ENCODE data around the gene ARMH1. TPM values are rescaled to one million over a fixed set of nuclear protein-coding genes. Genes with fewer than 3 reads are reported as not detected.
"Not testable (repeated sequence)": the region's sequence is repeated elsewhere in the genome, so short reads cannot be mapped to it uniquely, and the experiment has no call there.

ARMH1 gene
- total RNA-seq, 1 experiment from 2014 or later, result 0.65 TPM

GRCh38 chr1:44696789-44697345, 22.4 kb downstream of the ARMH1 start:
- Mint-ChIP-seq H3K4me1 (ENCODE audit: insufficient read depth, unreplicated experiment) (peaks cover 6% of the 10 kb centered on the region), H3K9me3 (ENCODE audit: unreplicated experiment) (no peaks in the 10 kb centered on the region), H3K27ac (ENCODE audit: low read depth, unreplicated experiment) (no peak overlapping the region), H3K27me3 (ENCODE audit: insufficient read depth, unreplicated experiment) (no peaks in the 10 kb centered on the region), H3K4me3 (ENCODE audit: unreplicated experiment) (no peak overlapping the region), H3K36me3 (ENCODE audit: insufficient read depth, unreplicated experiment) (no peaks in the 10 kb centered on the region)
- CTCF ChIA-PET, result interaction anchor here (0.9 kb wide), 1 partner anchor 102 kb away, joined by 3 read pairs; no protein-coding TSS in a partner anchor
- intact Hi-C loops (cut with micrococcal nuclease), result no loop called here
- BruUV-seq (replicated peaks), result no TSS peak
- TF ChIP-seq CTCF (IDR thresholded peaks at IDR 0.05; ENCODE audit: unreplicated experiment), result no peak
- no peak for DNase-seq (ENCODE audit: unreplicated experiment)
- POLR2A ChIA-PET, result interaction anchor here (1.3 to 2.5 kb wide), 2 partner anchors 13 to 25 kb away, joined by 3 to 8 read pairs; no protein-coding TSS in a partner anchor

- POLR2A ChIA-PET, result interaction anchor here (0.7 kb wide), 1 partner anchor 343 kb away, joined by 3 read pairs; no protein-coding TSS in a partner anchor
- BruUV-seq (replicated peaks), result no TSS peak
- no peak overlapping the region for H3K4me3 Mint-ChIP-seq (ENCODE audit: unreplicated experiment)
- H3K9me3 Mint-ChIP-seq (ENCODE audit: unreplicated experiment), result no peaks in the 10 kb centered on the region
- TF ChIP-seq CTCF (IDR thresholded peaks at IDR 0.05; ENCODE audit: unreplicated experiment), result no peak
- no peak overlapping the region for H3K27ac Mint-ChIP-seq (ENCODE audit: low read depth, unreplicated experiment)
- CTCF ChIA-PET, result interaction anchor here (0.5 kb wide), 1 partner anchor 15 kb away, joined by 4 read pairs; no protein-coding TSS in a partner anchor
- no peak for DNase-seq (ENCODE audit: unreplicated experiment)
- H3K36me3 Mint-ChIP-seq (ENCODE audit: insufficient read depth, unreplicated experiment), result no peaks in the 10 kb centered on the region
- no peaks in the 10 kb centered on the region for H3K27me3 Mint-ChIP-seq (ENCODE audit: insufficient read depth, unreplicated experiment)
- H3K4me1 Mint-ChIP-seq (ENCODE audit: insufficient read depth, unreplicated experiment), result peaks cover 12% of the 10 kb centered on the region
- intact Hi-C loops (cut with micrococcal nuclease), result no loop called here
These were observed 23.6 kb downstream of the ARMH1 start for GRCh38 chr1:44698138-44698537.

GRCh38 chr1:44699375-44699774, 24.9 kb downstream of the ARMH1 start:
- POLR2A ChIA-PET, result not testable (repeated sequence)
- CTCF ChIA-PET, result interaction anchor here (0.6 kb wide), 1 partner anchor 781 kb away, joined by 5 read pairs; no protein-coding TSS in a partner anchor

DNA sequence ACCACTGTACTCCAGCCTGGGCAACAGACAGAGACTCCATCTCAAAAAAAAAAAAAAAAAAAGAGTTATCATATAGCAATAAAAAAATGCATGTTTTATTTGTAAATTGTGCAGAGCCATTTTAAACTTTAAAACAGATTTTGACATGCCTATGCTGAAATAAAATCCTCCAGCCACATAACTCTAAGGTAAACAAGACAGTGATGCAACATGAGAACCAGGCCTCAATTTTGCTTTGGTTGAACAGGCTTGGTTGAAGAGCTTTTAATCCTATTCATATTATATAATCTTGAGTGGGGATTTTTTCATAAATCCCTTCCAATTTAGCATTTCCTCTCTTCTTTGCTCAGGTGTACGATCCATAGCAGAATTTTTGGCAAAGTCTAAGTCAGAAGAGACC, 26.1 kb downstream of the ARMH1 start:
- CTCF ChIA-PET, result interaction anchor here (0.7 kb wide), 1 partner anchor 543 kb away, joined by 4 read pairs; no protein-coding TSS in a partner anchor
- POLR2A ChIA-PET, result interaction anchor here (0.7 to 1.2 kb wide), 2 partner anchors 26 to 65 kb away, joined by 3 read pairs; partner anchors contain the start of genes ARMH1 and TMEM53
- Mint-ChIP-seq H3K9me3 (ENCODE audit: unreplicated experiment) (no peaks in the 10 kb centered on the region), H3K27ac (ENCODE audit: low read depth, unreplicated experiment) (no peak overlapping the region), H3K4me1 (ENCODE audit: insufficient read depth, unreplicated experiment) (peaks cover 6% of the 10 kb centered on the region), H3K27me3 (ENCODE audit: insufficient read depth, unreplicated experiment) (no peaks in the 10 kb centered on the region), H3K36me3 (ENCODE audit: insufficient read depth, unreplicated experiment) (no peaks in the 10 kb centered on the region), H3K4me3 (ENCODE audit: unreplicated experiment) (no peak overlapping the region)
- TF ChIP-seq CTCF (IDR thresholded peaks at IDR 0.05; ENCODE audit: unreplicated experiment), result no peak
- BruUV-seq (replicated peaks), result no TSS peak
- intact Hi-C loops (cut with micrococcal nuclease), result no loop called here
- no peak for DNase-seq (ENCODE audit: unreplicated experiment)

More at GRCh38 chr1:44699375-44699774, 24.9 kb downstream of the ARMH1 start:
- H3K27ac Mint-ChIP-seq (ENCODE audit: low read depth, unreplicated experiment); H3K4me1 Mint-ChIP-seq (ENCODE audit: insufficient read depth, unreplicated experiment); intact Hi-C loops (cut with micrococcal nuclease); H3K4me3 Mint-ChIP-seq (ENCODE audit: unreplicated experiment); DNase-seq (ENCODE audit: unreplicated experiment); H3K36me3 Mint-ChIP-seq (ENCODE audit: insufficient read depth, unreplicated experiment); H3K27me3 Mint-ChIP-seq (ENCODE audit: insufficient read depth, unreplicated experiment); BruUV-seq (replicated peaks); H3K9me3 Mint-ChIP-seq (ENCODE audit: unreplicated experiment): not testable (repeated sequence)

Measured in MCF 10A (cell line).